Activated CD4-positive, alpha-beta T cell treated with anti-CD3 and anti-CD28 coated beads, Interleukin-2, amount 10 ng/mL, durations not matched to agents 7 days and 5 days (primary cell): ENCODE data around the gene PBX3. TPM values are rescaled to one million over a fixed set of nuclear protein-coding genes. Genes with fewer than 3 reads are reported as not detected.

Experiments used
- CTCF ChIA-PET: fragments of 350-600 bp; sonication (Branson Sonifier 250); formaldehyde crosslinking; loops from one replicate; lab custom pipeline; 2021; ENCODE audit warnings: antibody characterized with exemption; lab: Charles Lee
- POLR2A ChIA-PET: fragments of 350-600 bp; sonication (Branson Sonifier 250); formaldehyde crosslinking; loops from one replicate; lab custom pipeline; 2021; ENCODE audit warnings: antibody characterized with exemption; lab: Charles Lee
- DNase-seq: peaks from one replicate; pipeline ENCODE4 v3.0.0-alpha.2; 2020
- H3K27ac Mint-ChIP-seq: one replicate; pipeline ENCODE4 v1.8.0; 2021; ENCODE audit warnings: mild to moderate bottlenecking, moderate library complexity, mixed read lengths
- H3K27me3 Mint-ChIP-seq: one replicate; pipeline ENCODE4 v1.8.0; 2021; ENCODE audit warnings: mixed read lengths
- H3K36me3 Mint-ChIP-seq: one replicate; pipeline ENCODE4 v1.8.0; 2021; ENCODE audit warnings: low read depth, mixed read lengths
- H3K4me1 Mint-ChIP-seq: one replicate; pipeline ENCODE4 v1.8.0; 2021; ENCODE audit warnings: mixed read lengths
- H3K4me3 Mint-ChIP-seq: one replicate; pipeline ENCODE4 v1.8.0; 2021; ENCODE audit warnings: mild to moderate bottlenecking, moderate library complexity, mixed read lengths
- H3K9me3 Mint-ChIP-seq: one replicate; pipeline ENCODE4 v1.8.0; 2021; ENCODE audit warnings: mixed read lengths
- total RNA-seq, 2 experiments: library from RNA; stranded (reverse); gene quantifications; one replicate each; pipeline ENCODE4 v1.2.3, GENCODE V29; 2021

Gene PBX3
- total RNA-seq, 2 experiments from 2014 or later = 21.5 to 22.5 TPM

- CTCF ChIA-PET = interaction anchor here (0.6 kb wide), 1 partner anchor 875 kb away, joined by 3 read pairs; no protein-coding TSS in a partner anchor
- no peak for DNase-seq
- POLR2A ChIA-PET = no interaction called here
- Mint-ChIP-seq H3K27ac (no peak overlapping the region), H3K9me3 (peaks cover 19% of the 10 kb centered on the region), H3K36me3 (peaks cover 2% of the 10 kb centered on the region), H3K27me3 (peaks cover 10% of the 10 kb centered on the region), H3K4me3 (no peak overlapping the region), H3K4me1 (no peaks in the 10 kb centered on the region)
These were observed 235.7 kb downstream of the PBX3 start for GRCh38 chr9:125982798-125983406.

- Mint-ChIP-seq H3K9me3 (peaks cover 17% of the 10 kb centered on the region), H3K36me3 (peaks cover 2% of the 10 kb centered on the region)
These were observed 236.5 kb downstream of the PBX3 start for GRCh38 chr9:125983681-125984080.

GRCh38 chr9:125984461-125984860, 237.3 kb downstream of the PBX3 start:
- H3K27ac Mint-ChIP-seq = no peak overlapping the region
- ChIA-PET POLR2A (no interaction called here), CTCF (no interaction called here)
- no peaks in the 10 kb centered on the region for H3K4me1 Mint-ChIP-seq
- H3K4me3 Mint-ChIP-seq = no peak overlapping the region
- peaks cover 14% of the 10 kb centered on the region for H3K9me3 Mint-ChIP-seq
- H3K27me3 Mint-ChIP-seq = peaks cover 5% of the 10 kb centered on the region
- DNase-seq = no peak
- H3K36me3 Mint-ChIP-seq = peaks cover under 1% of the 10 kb centered on the region

More at GRCh38 chr9:125983681-125984080, 236.5 kb downstream of the PBX3 start:
- Mint-ChIP-seq H3K4me3 (no peak overlapping the region), H3K4me1 (no peaks in the 10 kb centered on the region), H3K27me3 (peaks cover 6% of the 10 kb centered on the region), H3K27ac (no peak overlapping the region)
- POLR2A ChIA-PET = no interaction called here
- DNase-seq = no peak
- CTCF ChIA-PET = no interaction called here

GRCh38 chr9:125985142-125985997, 238.2 kb downstream of the PBX3 start:
- ChIA-PET POLR2A (no interaction called here), CTCF (no interaction called here)
- peaks cover 5% of the 10 kb centered on the region for H3K27me3 Mint-ChIP-seq
- H3K4me1 Mint-ChIP-seq = no peaks in the 10 kb centered on the region
- no peak for DNase-seq
- H3K27ac Mint-ChIP-seq = no peak overlapping the region
- no peak overlapping the region for H3K4me3 Mint-ChIP-seq
- no peaks in the 10 kb centered on the region for H3K36me3 Mint-ChIP-seq
- H3K9me3 Mint-ChIP-seq = peaks cover 7% of the 10 kb centered on the region

- ChIA-PET CTCF (no interaction called here), POLR2A (no interaction called here)
- no peak overlapping the region for H3K4me3 Mint-ChIP-seq
- H3K9me3 Mint-ChIP-seq = peaks cover 3% of the 10 kb centered on the region
- no peaks in the 10 kb centered on the region for H3K36me3 Mint-ChIP-seq
- H3K27ac Mint-ChIP-seq = no peak overlapping the region
- no peak for DNase-seq
- H3K27me3 Mint-ChIP-seq = peaks cover 3% of the 10 kb centered on the region
- no peaks in the 10 kb centered on the region for H3K4me1 Mint-ChIP-seq
These were observed 239.0 kb downstream of the PBX3 start for GRCh38 chr9:125985998-125986655.

- CTCF ChIA-PET = no interaction called here
- Mint-ChIP-seq H3K9me3 (no peaks in the 10 kb centered on the region), H3K4me3 (no peak overlapping the region), H3K27ac (no peak overlapping the region), H3K27me3 (peaks cover 2% of the 10 kb centered on the region), H3K36me3 (no peaks in the 10 kb centered on the region), H3K4me1 (no peaks in the 10 kb centered on the region)
- POLR2A ChIA-PET = no interaction called here
- no peak for DNase-seq
These were observed 239.8 kb downstream of the PBX3 start for GRCh38 chr9:125986966-125987365.

GRCh38 chr9:125987420-125987819, 240.2 kb downstream of the PBX3 start:
- H3K9me3 Mint-ChIP-seq = no peaks in the 10 kb centered on the region

GRCh38 chr9:125988479-125989050, 241.4 kb downstream of the PBX3 start:
- DNase-seq = no peak
- H3K9me3 Mint-ChIP-seq = no peaks in the 10 kb centered on the region
- no peak overlapping the region for H3K4me3 Mint-ChIP-seq
- ChIA-PET CTCF (no interaction called here), POLR2A (no interaction called here)
- H3K27ac Mint-ChIP-seq = no peak overlapping the region
- no peaks in the 10 kb centered on the region for H3K36me3 Mint-ChIP-seq
- no peaks in the 10 kb centered on the region for H3K27me3 Mint-ChIP-seq
- H3K4me1 Mint-ChIP-seq = no peaks in the 10 kb centered on the region

More at GRCh38 chr9:125987420-125987819, 240.2 kb downstream of the PBX3 start:
- H3K27me3 Mint-ChIP-seq = peaks cover under 1% of the 10 kb centered on the region
- no peak overlapping the region for H3K27ac Mint-ChIP-seq
- H3K4me1 Mint-ChIP-seq = no peaks in the 10 kb centered on the region
- DNase-seq = no peak
- ChIA-PET POLR2A (no interaction called here), CTCF (no interaction called here)
- H3K4me3 Mint-ChIP-seq = no peak overlapping the region
- no peaks in the 10 kb centered on the region for H3K36me3 Mint-ChIP-seq

- no peaks in the 10 kb centered on the region for H3K27me3 Mint-ChIP-seq
- H3K4me3 Mint-ChIP-seq = no peak overlapping the region
- POLR2A ChIA-PET = no interaction called here
- CTCF ChIA-PET = no interaction called here
- no peaks in the 10 kb centered on the region for H3K4me1 Mint-ChIP-seq
- no peaks in the 10 kb centered on the region for H3K9me3 Mint-ChIP-seq
- DNase-seq = no peak
- no peaks in the 10 kb centered on the region for H3K36me3 Mint-ChIP-seq
- H3K27ac Mint-ChIP-seq = no peak overlapping the region
These were observed 241.9 kb downstream of the PBX3 start for GRCh38 chr9:125989090-125989501.

GRCh38 chr9:125989524-125990180, 242.5 kb downstream of the PBX3 start:
- DNase-seq = no peak
- Mint-ChIP-seq H3K27ac (no peak overlapping the region), H3K27me3 (no peaks in the 10 kb centered on the region), H3K9me3 (no peaks in the 10 kb centered on the region), H3K4me3 (no peak overlapping the region), H3K4me1 (no peaks in the 10 kb centered on the region), H3K36me3 (no peaks in the 10 kb centered on the region)
- ChIA-PET POLR2A (no interaction called here), CTCF (no interaction called here)

GRCh38 chr9:125990186-125990792, 243.1 kb downstream of the PBX3 start:
- ChIA-PET CTCF (interaction anchor here (0.6 kb wide), 1 partner anchor 158 kb away, joined by 3 read pairs; no protein-coding TSS in a partner anchor), POLR2A (no interaction called here)
- no peaks in the 10 kb centered on the region for H3K36me3 Mint-ChIP-seq
- no peaks in the 10 kb centered on the region for H3K9me3 Mint-ChIP-seq
- H3K4me3 Mint-ChIP-seq = no peak overlapping the region
- H3K27ac Mint-ChIP-seq = no peak overlapping the region
- no peaks in the 10 kb centered on the region for H3K27me3 Mint-ChIP-seq
- no peak for DNase-seq
- H3K4me1 Mint-ChIP-seq = no peaks in the 10 kb centered on the region

GRCh38 chr9:125990793-125991220, 243.6 kb downstream of the PBX3 start:
- H3K9me3 Mint-ChIP-seq = no peaks in the 10 kb centered on the region
- H3K4me3 Mint-ChIP-seq = no peak overlapping the region
- no peak overlapping the region for H3K27ac Mint-ChIP-seq
- H3K4me1 Mint-ChIP-seq = no peaks in the 10 kb centered on the region
- ChIA-PET CTCF (interaction anchor here (0.6 kb wide), 1 partner anchor 158 kb away, joined by 3 read pairs; no protein-coding TSS in a partner anchor), POLR2A (no interaction called here)
- DNase-seq = no peak
- H3K27me3 Mint-ChIP-seq = no peaks in the 10 kb centered on the region
- no peaks in the 10 kb centered on the region for H3K36me3 Mint-ChIP-seq
